Activated T-helper 1 cell treated with anti-CD3 and anti-CD28 coated beads, Interleukin-12 subunit alpha, Interleukin-12 subunit beta, Interleukin-2, Interleukin-4 antibody, amounts not matched to agents 30 ng/mL and 10 ng/mL and 1 ng/mL, durations not matched to agents 14 hours and 24 hours and 36 hours (primary cell): Measurements from ENCODE around the gene LSP1. TPM values are rescaled to one million over a fixed set of nuclear protein-coding genes. Genes with fewer than 3 reads are reported as not detected.

Experiments used
- DNase-seq: peaks from one replicate; pipeline ENCODE4 v3.0.0; 2021; ENCODE audit warnings: low spot score
- H3K27ac Mint-ChIP-seq: one replicate; pipeline ENCODE4 v1.8.0; 2021; ENCODE audit warnings: mild to moderate bottlenecking, mixed read lengths
- H3K27me3 Mint-ChIP-seq: one replicate; pipeline ENCODE4 v1.8.0; 2022; ENCODE audit warnings: mild to moderate bottlenecking, moderate library complexity, mixed read lengths; ENCODE audit not compliant: insufficient read depth
- H3K36me3 Mint-ChIP-seq: one replicate; pipeline ENCODE4 v1.8.0; 2021; ENCODE audit warnings: low read depth, mixed read lengths
- H3K4me1 Mint-ChIP-seq: one replicate; pipeline ENCODE4 v1.8.0; 2021; ENCODE audit warnings: low read depth, mixed read lengths
- H3K4me3 Mint-ChIP-seq: one replicate; pipeline ENCODE4 v1.8.0; 2021; ENCODE audit warnings: mild to moderate bottlenecking, moderate library complexity, mixed read lengths
- H3K9me3 Mint-ChIP-seq: one replicate; pipeline ENCODE4 v1.8.0; 2021; ENCODE audit warnings: mixed read lengths
- intact Hi-C: fragments of 100-400 bp; cut with micrococcal nuclease; formaldehyde crosslinking; loops from one replicate; pipeline ENCODE4 v1.15.1; 2024
- total RNA-seq: library from RNA; stranded (reverse); gene quantifications from 2 replicates; pipeline ENCODE4 v1.2.3, GENCODE V29; 2022

The LSP1 gene
- total RNA-seq, 1 donor from 2014 or later, result 262 TPM

DNA sequence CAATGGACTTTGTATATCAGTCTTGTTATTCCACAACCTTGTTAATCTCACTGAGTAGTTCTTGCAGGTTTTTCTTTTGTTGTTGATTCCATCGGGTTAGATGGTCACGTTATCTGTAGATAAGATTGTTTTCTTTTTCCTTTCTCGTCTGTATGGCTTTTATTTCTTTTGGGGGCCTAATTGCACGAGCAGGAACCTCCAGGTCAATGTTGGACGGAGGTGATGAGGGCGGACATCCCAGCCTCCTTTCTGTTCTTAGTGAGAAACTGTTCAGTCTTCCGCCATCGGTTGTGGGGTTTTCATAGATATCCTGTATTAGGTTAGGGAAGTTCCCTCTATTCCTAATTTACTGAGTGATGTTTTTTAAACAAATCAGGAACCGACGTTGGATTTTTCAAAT is 43.6 kb downstream of the LSP1 start:
- Mint-ChIP-seq H3K4me3 (no peak overlapping the region), H3K9me3 (no peaks in the 10 kb centered on the region), H3K27me3 (peaks cover 18% of the 10 kb centered on the region), H3K27ac (no peak overlapping the region), H3K36me3 (peaks cover 7% of the 10 kb centered on the region), H3K4me1 (no peaks in the 10 kb centered on the region)
- DNase-seq, result no peak
- intact Hi-C loops, result no loop called here

DNA sequence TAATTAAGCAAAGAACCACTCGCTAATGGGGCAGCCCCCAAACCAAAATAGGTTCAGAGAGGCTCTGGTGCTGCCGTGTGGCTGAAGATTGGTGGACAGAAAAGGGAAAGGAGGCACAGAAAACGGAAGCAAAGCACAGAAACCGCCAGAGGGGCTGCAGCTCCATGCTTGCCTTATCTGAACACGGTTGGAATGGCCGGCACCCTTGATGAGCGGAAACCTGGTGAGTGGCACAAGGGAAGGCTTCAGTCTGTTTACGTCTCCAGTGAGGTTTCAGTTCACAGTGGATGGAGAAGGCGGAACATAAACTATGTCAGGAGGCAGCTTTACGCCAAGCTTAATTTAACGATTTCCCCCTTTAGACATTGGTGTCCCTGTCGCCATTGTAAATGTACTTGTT is 44.0 kb downstream of the LSP1 start:
- peaks cover 7% of the 10 kb centered on the region for H3K36me3 Mint-ChIP-seq
- H3K4me3 Mint-ChIP-seq, result no peak overlapping the region
- no peaks in the 10 kb centered on the region for H3K4me1 Mint-ChIP-seq
- no peaks in the 10 kb centered on the region for H3K9me3 Mint-ChIP-seq
- no peak for DNase-seq
- H3K27ac Mint-ChIP-seq, result no peak overlapping the region
- intact Hi-C loops, result no loop called here
- H3K27me3 Mint-ChIP-seq, result peaks cover 18% of the 10 kb centered on the region

DNA sequence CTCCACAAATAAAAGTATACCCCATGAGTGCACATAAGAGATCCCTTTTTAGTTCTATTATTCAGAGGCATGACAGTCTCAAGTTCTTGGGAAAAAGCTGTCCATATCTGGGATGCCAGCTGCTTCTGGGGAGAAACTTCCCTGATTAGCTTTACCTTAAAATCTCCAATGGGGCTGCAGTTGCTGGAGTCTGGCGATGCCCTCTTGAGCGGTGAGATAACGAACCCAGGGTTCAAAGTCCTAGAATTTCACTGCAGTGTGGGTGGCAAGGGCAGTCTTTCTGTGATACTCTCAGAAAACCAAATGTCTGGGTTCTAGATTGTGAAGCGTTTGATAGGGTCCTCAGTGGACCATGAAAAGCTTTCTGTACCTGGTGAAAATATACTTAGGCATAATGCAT is 46.2 kb downstream of the LSP1 start:
- Mint-ChIP-seq H3K27me3 (peaks cover 18% of the 10 kb centered on the region), H3K9me3 (no peaks in the 10 kb centered on the region), H3K4me1 (no peaks in the 10 kb centered on the region), H3K4me3 (no peak overlapping the region), H3K36me3 (no peaks in the 10 kb centered on the region), H3K27ac (no peak overlapping the region)
- DNase-seq, result no peak
- intact Hi-C loops, result no loop called here

DNA sequence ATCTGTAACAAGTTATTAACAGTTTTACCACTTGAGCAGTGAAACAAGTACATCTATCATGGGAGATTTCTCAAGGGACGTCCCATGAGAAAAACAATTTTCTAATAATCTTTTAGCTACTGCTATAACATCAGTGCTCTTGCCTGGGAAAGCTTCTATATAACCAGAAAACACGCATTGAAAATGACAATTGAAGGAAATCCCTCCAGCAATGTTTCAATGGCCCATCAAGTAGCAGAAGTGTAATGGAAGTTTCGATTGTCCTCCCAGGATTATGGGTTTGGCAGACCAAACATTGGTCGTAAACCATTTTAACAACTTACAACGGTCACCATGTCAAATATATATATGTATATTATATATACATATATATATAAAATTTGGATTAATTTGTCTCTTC is 46.8 kb downstream of the LSP1 start:
- Mint-ChIP-seq H3K36me3 (no peaks in the 10 kb centered on the region), H3K4me3 (no peak overlapping the region), H3K4me1 (no peaks in the 10 kb centered on the region)

DNA sequence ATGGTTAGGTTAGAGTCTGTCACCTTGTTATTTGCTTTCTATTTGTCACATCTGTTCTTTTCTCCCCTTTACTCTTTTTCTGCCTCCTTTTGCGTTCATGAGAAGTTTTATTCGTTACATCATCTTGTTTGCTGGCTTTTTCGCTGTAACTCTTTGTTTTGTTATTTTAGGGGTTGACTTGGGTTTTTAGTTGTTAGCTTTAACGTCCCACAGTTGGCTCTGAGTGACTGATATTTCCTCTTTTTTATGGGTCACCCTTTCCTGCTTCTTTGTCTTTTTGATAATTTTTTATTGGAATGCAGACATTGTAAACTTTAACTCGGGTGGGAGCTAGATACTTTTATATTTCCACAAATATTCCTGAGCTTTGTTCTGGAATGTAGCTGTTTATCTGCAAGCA is 53.3 kb downstream of the LSP1 start:
- Mint-ChIP-seq H3K36me3 (no peaks in the 10 kb centered on the region), H3K27me3 (peaks cover 2% of the 10 kb centered on the region), H3K27ac (no peak overlapping the region), H3K4me3 (no peak overlapping the region), H3K9me3 (no peaks in the 10 kb centered on the region), H3K4me1 (no peaks in the 10 kb centered on the region)
- intact Hi-C loops, result no loop called here
- DNase-seq, result no peak

More for the DNA sequence above, 46.8 kb downstream of the LSP1 start:
- Mint-ChIP-seq H3K27ac (no peak overlapping the region), H3K27me3 (peaks cover 18% of the 10 kb centered on the region), H3K9me3 (no peaks in the 10 kb centered on the region)
- no peak for DNase-seq
- intact Hi-C loops, result no loop called here

DNA sequence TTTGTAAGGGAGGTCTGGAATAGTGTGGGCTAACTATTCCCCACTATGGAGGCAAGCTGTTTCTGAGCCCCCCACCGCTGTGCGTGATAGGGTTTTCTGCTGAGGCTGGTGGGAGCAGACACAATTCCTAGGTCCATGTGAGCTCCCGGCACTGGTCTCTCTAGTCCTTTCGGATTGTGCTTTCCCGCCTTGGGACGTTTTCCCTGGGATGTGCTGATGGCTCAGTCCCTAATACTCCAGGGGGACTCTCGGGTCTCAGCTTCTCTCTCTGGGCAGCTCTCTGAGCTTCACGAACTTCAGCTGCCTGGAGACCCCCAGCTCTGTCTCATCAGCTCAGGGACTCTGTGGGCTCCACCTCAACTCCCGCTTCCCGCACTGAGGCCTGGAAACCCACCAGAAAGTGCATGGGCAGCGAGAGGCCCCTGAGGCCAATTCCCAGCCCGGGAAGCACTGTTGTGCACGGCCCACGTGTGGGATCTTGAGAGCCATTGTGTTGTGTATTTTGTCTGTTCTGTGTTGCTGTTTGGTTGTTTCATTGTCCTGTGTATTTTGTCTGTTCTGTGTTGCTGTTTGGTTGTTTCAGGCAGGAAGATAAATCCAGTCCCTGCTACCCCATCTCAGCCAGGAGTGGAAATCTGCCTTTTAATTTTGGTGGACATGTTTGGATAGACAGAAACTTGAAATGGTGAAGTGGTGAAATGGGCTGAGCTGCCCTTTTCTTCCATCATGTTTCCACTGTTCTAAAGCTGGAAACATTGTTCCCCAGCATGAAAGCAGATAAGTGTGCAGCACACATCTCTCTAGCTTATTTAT is 53.9 kb downstream of the LSP1 start:
- no peaks in the 10 kb centered on the region for H3K9me3 Mint-ChIP-seq
- no peaks in the 10 kb centered on the region for H3K4me1 Mint-ChIP-seq
- intact Hi-C loops, result no loop called here
- no peak overlapping the region for H3K27ac Mint-ChIP-seq
- peaks cover 2% of the 10 kb centered on the region for H3K27me3 Mint-ChIP-seq
- no peak for DNase-seq
- H3K36me3 Mint-ChIP-seq, result no peaks in the 10 kb centered on the region
- H3K4me3 Mint-ChIP-seq, result no peak overlapping the region

GRCh38 chr11:1908618-1909017 is 55.7 kb downstream of the LSP1 start:
- intact Hi-C loops, result no loop called here
- H3K27ac Mint-ChIP-seq, result no peak overlapping the region
- no peaks in the 10 kb centered on the region for H3K4me1 Mint-ChIP-seq
- H3K36me3 Mint-ChIP-seq, result no peaks in the 10 kb centered on the region
- DNase-seq, result no peak
- H3K4me3 Mint-ChIP-seq, result no peak overlapping the region
- H3K9me3 Mint-ChIP-seq, result no peaks in the 10 kb centered on the region
- H3K27me3 Mint-ChIP-seq, result peaks cover 2% of the 10 kb centered on the region

DNA sequence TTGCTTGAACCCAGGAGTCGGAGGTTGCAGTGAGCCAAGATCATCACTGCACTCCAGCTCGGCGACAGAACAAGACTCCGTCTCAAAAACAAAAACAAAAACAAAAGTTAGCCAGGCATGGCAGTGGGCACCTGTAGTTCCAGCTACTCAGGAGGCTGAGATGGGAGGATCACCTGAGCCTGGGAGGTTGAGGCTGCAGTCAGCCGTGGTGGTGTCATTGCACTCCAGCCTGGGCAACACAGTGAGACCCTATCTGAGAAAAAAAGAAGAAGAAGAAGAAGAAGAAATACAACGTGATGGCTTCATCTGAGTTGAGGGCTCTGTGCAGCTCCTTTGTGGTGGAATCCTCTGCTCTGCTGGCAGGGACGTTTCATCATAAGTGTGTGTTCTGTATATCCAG is 56.6 kb downstream of the LSP1 start:
- intact Hi-C loops, result no loop called here
- H3K27ac Mint-ChIP-seq, result no peak overlapping the region
- H3K4me3 Mint-ChIP-seq, result no peak overlapping the region
- peaks cover 2% of the 10 kb centered on the region for H3K27me3 Mint-ChIP-seq
- H3K9me3 Mint-ChIP-seq, result no peaks in the 10 kb centered on the region
- no peak for DNase-seq
- H3K36me3 Mint-ChIP-seq, result no peaks in the 10 kb centered on the region
- H3K4me1 Mint-ChIP-seq, result no peaks in the 10 kb centered on the region

DNA sequence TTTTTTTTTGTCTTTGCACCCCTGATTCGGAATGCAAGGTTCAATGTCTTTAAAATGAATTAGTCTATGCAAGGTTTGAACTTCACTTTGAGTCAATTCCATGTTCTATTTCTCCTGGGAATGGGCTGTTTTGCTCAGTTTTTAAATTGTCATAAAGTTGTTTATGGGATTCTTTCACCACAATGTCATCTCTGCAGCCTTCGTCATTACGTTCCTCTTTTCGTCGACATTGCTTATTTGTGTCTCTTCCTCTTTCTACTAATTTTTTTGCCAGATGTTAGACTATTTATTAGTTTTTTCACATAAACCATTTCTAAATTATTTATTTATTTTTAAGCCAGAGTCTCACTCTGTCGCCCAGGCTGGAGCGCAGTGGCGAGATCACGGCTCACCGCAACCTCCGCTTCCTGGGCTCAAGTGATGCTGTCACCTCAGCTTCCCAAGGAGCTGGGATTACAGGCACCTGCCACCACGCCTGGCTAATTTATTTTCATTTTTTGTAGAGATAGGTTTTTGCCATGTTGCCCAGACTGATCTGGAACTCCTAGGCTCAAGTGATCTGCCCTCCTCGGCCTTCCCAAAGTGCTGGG is 59.5 kb downstream of the LSP1 start:
- H3K4me1 Mint-ChIP-seq, result no peaks in the 10 kb centered on the region

DNA sequence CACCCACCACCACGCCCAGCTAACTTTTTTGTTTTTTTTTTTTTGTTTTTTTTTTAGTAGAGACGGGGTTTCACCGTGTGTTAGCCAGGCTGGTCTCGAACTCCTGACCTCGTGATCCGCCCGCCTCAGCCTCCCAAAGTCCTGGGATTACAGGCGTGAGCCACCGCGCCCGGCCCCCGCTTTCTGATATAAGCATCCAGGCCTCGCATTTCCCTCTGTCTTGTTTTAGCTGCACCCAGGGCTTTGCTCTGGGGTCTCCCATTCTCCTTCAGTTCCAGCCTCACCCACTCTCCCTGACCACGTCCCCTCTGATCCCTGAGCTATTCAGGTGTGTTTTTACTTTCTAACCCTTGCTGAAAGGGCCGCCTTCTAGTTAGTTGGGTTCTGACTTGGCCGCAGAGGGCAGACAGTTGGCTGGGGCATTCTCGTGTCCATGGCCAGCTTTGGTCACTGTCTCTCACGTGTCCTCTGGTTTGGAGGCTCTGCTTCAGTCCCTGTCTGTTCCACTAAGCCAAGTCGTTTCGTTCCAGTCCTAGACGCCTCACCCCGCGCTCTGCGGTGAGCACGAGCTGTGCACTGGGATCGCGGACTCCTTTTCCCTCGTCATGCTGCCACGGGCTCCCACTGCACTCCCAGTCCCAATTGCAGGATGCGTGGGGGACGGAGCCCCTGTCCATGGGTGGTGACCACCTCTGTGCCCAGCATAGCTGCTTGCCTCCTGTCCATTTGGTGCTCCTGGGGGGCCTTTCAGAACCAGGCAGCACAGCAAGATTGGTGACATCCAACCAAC is 60.6 kb downstream of the LSP1 start:
- H3K27me3 Mint-ChIP-seq, result no peaks in the 10 kb centered on the region
- no peak overlapping the region for H3K4me3 Mint-ChIP-seq
- H3K9me3 Mint-ChIP-seq, result peaks cover 5% of the 10 kb centered on the region
- intact Hi-C loops, result loop anchor here (2.0 kb wide), 1 partner anchor 21 kb away; no protein-coding TSS in a partner anchor
- no peak for DNase-seq
- no peak overlapping the region for H3K27ac Mint-ChIP-seq
- H3K36me3 Mint-ChIP-seq, result no peaks in the 10 kb centered on the region
- H3K4me1 Mint-ChIP-seq, result no peaks in the 10 kb centered on the region

More for the DNA sequence above, 59.5 kb downstream of the LSP1 start:
- no peaks in the 10 kb centered on the region for H3K36me3 Mint-ChIP-seq
- H3K9me3 Mint-ChIP-seq, result peaks cover 5% of the 10 kb centered on the region
- DNase-seq, result no peak
- no peaks in the 10 kb centered on the region for H3K27me3 Mint-ChIP-seq
- intact Hi-C loops, result loop anchor here (2.0 kb wide), 1 partner anchor 22 kb away; no protein-coding TSS in a partner anchor
- no peak overlapping the region for H3K27ac Mint-ChIP-seq
- no peak overlapping the region for H3K4me3 Mint-ChIP-seq

GRCh38 chr11:1915795-1916131 is 62.9 kb downstream of the LSP1 start:
- DNase-seq, result no peak
- Mint-ChIP-seq H3K27ac (no peak overlapping the region), H3K4me3 (no peak overlapping the region), H3K4me1 (no peaks in the 10 kb centered on the region), H3K36me3 (no peaks in the 10 kb centered on the region), H3K9me3 (peaks cover 5% of the 10 kb centered on the region), H3K27me3 (no peaks in the 10 kb centered on the region)
- intact Hi-C loops, result loop anchor here (1.0 to 5.0 kb wide), 2 partner anchors 24 to 33 kb away; no protein-coding TSS in a partner anchor

- no peaks in the 10 kb centered on the region for H3K36me3 Mint-ChIP-seq
- H3K27ac Mint-ChIP-seq, result no peak overlapping the region
- no peak for DNase-seq
- no peak overlapping the region for H3K4me3 Mint-ChIP-seq
- no peaks in the 10 kb centered on the region for H3K27me3 Mint-ChIP-seq
- peaks cover 5% of the 10 kb centered on the region for H3K9me3 Mint-ChIP-seq
- intact Hi-C loops, result loop anchor here (5.0 kb wide), 1 partner anchor 34 kb away; no protein-coding TSS in a partner anchor
- H3K4me1 Mint-ChIP-seq, result no peaks in the 10 kb centered on the region
These were observed 63.5 kb downstream of the LSP1 start for GRCh38 chr11:1916132-1916985.
